ENCODE results near the gene IL17REL.
"Not testable (repeated sequence)": the region's sequence is repeated elsewhere in the genome, so short reads cannot be mapped to it uniquely, and the experiment has no call there.

The IL17REL gene

DNA sequence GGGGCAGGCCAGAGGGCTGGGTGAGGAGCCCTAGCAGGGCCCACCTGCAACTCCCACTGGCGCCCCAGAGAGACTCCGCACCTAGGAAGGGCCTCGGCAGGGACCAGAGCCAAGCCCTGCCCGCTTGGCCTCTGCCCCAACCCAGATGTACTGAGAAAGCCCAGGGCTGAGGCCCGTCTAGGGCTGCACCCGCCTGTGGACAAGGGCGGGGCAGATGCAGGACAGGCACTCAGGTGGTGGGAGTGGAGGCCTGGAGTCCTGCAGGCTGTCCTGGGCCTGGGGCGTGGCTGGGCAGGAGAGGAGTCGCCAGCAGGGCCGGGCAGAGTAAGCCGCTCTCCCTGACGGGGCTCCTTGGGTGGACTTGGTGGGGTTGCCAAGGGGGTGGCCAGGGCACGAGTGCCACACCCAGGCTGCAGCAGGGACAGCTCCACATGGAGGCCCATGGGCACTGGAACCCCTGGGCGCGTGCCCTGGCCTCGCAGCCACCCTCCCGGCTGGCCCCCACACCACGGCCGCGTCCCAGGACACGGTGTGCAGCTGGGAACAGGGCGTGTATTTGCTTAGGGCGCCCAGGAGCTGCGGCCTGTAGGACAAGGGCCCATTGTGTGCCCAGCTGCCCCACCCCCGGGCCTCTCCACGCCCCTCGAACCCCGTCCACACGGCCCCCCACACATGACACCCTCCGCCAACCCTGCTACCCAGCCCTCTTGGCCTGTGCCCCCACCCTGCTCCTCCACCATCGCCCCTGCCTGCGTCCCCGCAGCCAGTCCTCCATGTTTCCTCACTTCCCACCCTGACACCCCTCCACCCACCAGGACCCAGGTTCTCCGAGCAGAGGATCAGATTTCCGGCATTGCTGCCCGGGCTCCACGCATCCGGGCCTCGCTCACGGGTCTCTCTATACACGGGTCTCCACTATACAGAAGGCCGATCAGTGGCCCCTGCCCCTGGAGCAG, 63.3 kb downstream of the IL17REL start:
- TF ChIP-seq, protein P1, sequence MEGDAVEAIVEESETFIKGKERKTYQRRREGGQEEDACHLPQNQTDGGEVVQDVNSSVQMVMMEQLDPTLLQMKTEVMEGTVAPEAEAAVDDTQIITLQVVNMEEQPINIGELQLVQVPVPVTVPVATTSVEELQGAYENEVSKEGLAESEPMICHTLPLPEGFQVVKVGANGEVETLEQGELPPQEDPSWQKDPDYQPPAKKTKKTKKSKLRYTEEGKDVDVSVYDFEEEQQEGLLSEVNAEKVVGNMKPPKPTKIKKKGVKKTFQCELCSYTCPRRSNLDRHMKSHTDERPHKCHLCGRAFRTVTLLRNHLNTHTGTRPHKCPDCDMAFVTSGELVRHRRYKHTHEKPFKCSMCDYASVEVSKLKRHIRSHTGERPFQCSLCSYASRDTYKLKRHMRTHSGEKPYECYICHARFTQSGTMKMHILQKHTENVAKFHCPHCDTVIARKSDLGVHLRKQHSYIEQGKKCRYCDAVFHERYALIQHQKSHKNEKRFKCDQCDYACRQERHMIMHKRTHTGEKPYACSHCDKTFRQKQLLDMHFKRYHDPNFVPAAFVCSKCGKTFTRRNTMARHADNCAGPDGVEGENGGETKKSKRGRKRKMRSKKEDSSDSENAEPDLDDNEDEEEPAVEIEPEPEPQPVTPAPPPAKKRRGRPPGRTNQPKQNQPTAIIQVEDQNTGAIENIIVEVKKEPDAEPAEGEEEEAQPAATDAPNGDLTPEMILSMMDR (IDR thresholded peaks at IDR 0.05; ENCODE audit: control extremely low read depth, extremely low read depth, low read depth, missing control alignments), result no peak
- ChIA-PET CTCF (interaction anchor here (1.2 kb wide), 1 partner anchor 10 kb away, joined by 3 read pairs; no protein-coding TSS in a partner anchor), POLR2A (no interaction called here)
- no peak for DNase-seq (ENCODE audit: extremely low spot score)

DNA sequence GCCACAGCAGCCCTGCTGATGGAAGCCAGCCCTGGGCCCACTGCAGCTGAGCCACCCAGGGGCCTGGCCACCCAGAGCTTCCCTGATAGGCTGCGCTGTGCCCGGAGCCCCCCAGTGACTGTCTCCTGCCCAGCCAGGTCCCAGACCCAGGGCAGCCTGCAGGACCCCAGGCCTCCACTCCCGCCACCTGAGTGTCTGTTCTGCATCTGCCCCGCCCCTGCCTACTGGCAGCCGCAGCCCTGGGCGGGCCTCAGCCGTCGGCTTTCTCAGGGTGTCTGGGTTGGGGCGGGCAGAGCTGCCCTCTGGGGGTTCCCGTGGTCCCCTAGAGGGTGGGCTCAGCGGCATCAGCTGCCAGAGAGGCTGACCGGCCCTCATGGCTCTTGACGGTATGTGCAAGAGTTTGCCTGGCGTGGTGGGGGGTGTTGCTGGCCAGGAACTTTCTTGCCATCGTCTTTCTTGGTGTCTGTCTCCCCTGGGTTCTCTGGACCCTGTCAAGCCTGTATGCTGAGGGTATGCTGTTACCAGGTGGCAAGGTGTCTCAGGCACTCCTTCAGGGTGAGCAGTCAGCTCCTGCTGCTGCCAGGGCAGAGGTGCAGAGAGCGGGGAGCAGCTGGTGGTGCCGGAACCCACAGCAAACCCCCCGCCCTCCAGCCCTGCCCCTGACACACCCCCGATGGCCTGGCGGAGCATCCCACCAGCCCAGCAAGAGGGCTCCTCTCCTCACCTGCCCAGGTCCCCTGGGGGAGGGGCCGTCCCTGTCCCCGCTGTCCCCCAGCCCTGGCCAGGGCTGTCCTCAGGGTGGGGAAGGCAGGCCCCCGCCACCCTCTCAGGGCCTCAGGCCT, 64.2 kb downstream of the IL17REL start:
- CTCF ChIA-PET, result interaction anchor here (1.2 kb wide), 1 partner anchor 11 kb away, joined by 3 read pairs; no protein-coding TSS in a partner anchor
- POLR2A ChIA-PET, result no interaction called here
- DNase-seq (ENCODE audit: extremely low spot score), result no peak
- TF ChIP-seq, protein P1 (IDR thresholded peaks at IDR 0.05; ENCODE audit: control extremely low read depth, extremely low read depth, low read depth, missing control alignments), result no peak

DNA sequence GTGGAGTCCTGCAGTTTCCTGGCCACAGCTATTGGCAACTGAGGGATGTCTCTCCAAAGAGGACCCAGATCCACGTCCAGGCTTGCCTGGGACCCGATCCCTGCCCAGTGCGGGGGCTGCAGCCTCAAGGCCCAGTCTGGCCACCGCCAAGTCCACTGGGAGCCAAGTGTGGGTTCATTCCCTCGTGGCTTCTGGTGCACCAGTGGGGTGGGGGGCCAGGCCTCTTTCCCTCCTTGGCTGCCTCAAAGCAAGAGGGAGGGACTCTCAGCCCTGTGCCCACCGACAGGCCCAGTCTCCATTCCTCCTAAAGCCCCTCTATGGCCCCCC, 65.3 kb downstream of the IL17REL start:
- no peak for DNase-seq (ENCODE audit: extremely low spot score)
- CTCF ChIA-PET, result interaction anchor here (1.4 to 1.7 kb wide), 4 partner anchors 9 to 83 kb away, joined by 4 to 9 read pairs (median 6); partner anchors contain the start of gene PIM3
- POLR2A ChIA-PET, result no interaction called here
- TF ChIP-seq, protein P1 (IDR thresholded peaks at IDR 0.05; ENCODE audit: control extremely low read depth, extremely low read depth, low read depth, missing control alignments), result no peak

DNA sequence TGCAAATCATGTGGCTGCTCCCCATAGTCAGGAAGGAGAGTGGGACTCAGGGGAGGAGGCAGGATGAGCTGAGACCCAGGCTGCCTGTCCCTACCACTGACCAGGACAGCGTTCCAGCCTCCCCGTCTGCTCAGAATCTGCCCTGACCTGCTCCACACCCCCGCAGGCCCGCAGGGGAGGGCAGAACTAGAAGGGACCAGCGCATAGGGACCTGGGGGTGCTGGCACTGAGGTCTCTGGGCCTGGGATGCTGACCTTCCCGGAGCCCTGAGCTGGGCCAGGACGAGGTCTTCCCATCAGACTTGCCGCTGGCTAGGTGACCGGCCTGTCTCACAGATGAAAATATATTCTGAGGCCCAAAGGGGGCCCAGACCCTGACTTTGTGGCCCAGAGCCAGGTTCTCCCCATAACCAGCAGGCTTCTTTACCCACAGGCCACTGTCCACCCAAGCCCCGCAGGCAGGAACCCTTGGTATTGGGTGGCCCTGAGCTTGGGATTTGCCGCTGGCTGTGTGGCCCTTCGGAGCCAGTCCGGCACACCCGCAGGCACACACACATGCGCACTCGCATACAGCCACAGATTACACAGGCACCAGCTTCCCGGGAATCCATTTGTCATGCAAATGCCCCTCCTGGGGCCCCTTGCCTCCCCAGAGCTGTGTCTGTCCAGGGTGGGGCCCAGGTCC, 65.8 kb downstream of the IL17REL start:
- no peak for DNase-seq (ENCODE audit: extremely low spot score)
- ChIA-PET POLR2A (interaction anchor here (0.7 kb wide), 1 partner anchor 22 kb away, joined by 3 read pairs; no protein-coding TSS in a partner anchor), CTCF (interaction anchor here (1.4 to 1.7 kb wide), 4 partner anchors 9 to 84 kb away, joined by 4 to 9 read pairs (median 6); partner anchors contain the start of gene PIM3)
- TF ChIP-seq, protein P1 (IDR thresholded peaks at IDR 0.05; ENCODE audit: control extremely low read depth, extremely low read depth, low read depth, missing control alignments), result no peak

DNA sequence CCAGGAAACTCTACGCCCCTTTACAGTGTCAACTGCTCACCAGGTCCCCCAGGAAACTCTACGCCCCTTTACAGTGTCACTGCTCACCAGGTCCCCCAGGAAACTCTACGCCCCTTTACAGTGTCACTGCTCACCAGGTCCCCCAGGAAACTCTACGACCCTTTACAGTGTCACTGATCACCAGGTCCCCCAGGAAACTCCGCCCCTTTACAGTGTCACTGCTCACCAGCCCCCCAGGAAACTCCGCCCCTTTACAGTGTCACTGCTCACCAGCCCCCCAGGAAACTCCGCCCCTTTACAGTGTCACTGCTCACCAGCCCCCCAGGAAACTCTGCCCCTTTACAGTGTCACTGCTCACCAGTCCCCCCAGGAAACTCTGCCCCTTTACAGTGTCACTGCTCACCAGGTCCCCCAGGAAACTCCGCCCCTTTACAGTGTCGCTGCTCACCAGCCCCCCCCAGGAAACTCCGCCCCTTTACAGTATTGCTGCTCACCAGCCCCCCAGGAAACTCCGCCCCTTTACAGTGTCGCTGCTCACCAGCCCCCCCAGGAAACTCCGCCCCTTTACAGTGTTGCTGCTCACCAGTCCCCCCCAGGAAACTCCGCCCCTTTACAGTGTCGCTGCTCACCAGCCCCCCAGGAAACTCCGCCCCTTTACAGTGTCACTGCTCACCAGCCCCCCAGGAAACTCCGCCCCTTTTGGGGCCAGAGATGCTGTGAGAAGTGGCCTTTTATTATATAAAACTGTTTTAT, 67.3 kb downstream of the IL17REL start:
- POLR2A ChIA-PET; DNase-seq (ENCODE audit: extremely low spot score); CTCF ChIA-PET: not testable (repeated sequence)

Measured in GM10248 (cell line).